Measurements from ENCODE around the gene ERC1.
A peak's percentile ranks its signal among the peaks of the same experiment; 100 is the strongest.
"Not testable (repeated sequence)": the region's sequence is repeated elsewhere in the genome, so short reads cannot be mapped to it uniquely, and the experiment has no call there.

The ERC1 gene

GRCh38 chr12:1185460-1186182 is 194.6 kb downstream of the ERC1 start:
- no peak for DNase-seq (ENCODE audit: low read depth in 2 of 2)

DNA sequence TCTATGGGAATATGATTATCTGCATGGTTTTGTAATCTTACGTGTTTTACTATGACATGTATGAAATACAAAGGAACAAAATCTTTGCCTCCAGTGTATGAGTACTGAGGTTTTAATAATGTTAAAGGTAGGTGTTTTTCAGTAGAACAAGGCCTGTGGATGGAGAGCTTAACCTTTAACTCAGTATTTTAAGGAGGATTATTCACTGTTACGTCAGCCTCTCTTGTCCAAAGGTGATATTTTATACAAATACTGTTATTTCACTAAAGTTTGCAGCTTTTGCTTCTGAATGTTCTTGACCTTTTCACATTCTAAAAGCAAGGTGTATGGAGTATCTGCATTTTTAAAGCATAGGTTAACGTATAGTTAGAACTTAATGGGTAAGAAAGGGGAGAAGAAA is 195.3 kb downstream of the ERC1 start:
- DNase-seq (ENCODE audit: low read depth in 2 of 2) = no peak

GRCh38 chr12:1188016-1188415 is 197.0 kb downstream of the ERC1 start:
- no peak for DNase-seq (ENCODE audit: low read depth in 2 of 2)

GRCh38 chr12:1189163-1189562 is 198.1 kb downstream of the ERC1 start:
- no peak for DNase-seq (ENCODE audit: low read depth in 2 of 2)

GRCh38 chr12:1195513-1195912 is 204.5 kb downstream of the ERC1 start:
- no peak for DNase-seq (ENCODE audit: low read depth in 2 of 2)

- no peak for DNase-seq (ENCODE audit: low read depth in 2 of 2)
Observed at GRCh38 chr12:1197264-1198018, 206.4 kb downstream of the ERC1 start.

- DNase-seq (ENCODE audit: low read depth in 2 of 2) = not testable (repeated sequence)
Observed at GRCh38 chr12:1198854-1199253, 207.8 kb downstream of the ERC1 start.

- no peak for DNase-seq (ENCODE audit: low read depth in 2 of 2)
Observed at GRCh38 chr12:1199700-1200099, 208.7 kb downstream of the ERC1 start.

DNA sequence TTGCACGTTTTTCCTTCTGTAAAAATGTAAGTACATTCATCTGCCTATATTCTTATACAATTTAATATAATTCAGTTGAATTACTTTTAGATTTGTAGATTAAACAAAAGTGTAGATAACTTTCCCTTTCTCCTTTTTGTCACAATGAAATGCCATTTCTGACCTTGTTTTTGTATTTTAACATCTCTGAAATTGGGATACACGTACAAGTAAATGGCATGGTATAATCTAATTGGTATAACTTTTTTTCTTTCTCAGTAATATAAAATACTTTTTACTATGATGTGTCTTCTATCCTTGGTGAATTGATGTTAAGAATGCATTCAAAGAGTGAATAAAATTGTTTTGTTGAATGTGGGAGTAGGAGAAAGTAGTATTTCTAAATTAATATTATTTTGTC is 210.0 kb downstream of the ERC1 start:
- no peak for DNase-seq (ENCODE audit: low read depth in 2 of 2)

DNA sequence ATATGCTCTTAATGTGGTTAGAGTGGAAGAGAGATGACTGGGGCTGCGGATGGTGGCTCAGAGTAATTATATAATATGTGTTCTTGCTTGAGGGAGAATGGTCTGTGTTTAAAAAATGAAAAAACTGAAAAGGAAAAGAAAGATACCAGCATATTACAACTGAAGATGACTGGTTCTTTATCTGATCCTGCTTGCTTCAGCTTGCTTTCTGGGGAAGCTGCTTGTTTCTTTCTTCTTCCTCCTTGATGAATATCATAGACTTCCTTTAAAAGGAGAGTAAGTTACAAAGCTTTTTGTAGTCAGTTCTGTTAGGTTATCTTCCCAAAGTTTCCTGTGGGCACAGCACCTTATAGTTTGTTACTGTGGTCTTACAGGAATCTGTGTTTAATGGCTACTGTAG is 210.9 kb downstream of the ERC1 start:
- DNase-seq (ENCODE audit: low read depth in 2 of 2) = no peak

- DNase-seq (ENCODE audit: low read depth in 2 of 2) = no peak
Observed at GRCh38 chr12:1203735-1204019, 212.7 kb downstream of the ERC1 start.

DNA sequence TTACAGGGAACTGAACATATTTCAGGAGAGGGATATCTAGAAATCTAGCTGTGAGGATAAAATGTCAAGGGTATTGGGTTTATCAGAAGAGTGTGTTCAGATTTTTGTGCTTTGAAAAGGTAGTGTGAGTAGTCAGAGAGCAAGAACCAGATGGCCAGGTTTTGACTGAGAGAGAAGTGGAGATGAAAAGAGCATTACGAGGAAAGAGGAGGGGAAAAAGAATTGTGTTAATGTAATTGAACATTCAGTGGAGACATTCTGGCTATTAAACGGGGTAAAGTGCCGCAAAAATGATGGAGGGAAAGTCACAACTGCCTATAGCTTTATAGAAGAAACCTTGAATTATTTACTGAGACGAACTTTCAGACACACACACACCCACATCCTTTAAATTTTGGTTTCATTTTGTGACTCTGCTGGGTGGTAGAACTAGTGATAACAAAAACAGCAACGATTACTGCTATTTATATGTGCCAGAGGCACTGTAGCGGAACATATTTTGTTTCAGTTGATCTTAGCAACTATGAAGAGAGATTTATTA is 213.6 kb downstream of the ERC1 start:
- DNase-seq (ENCODE audit: low read depth in 2 of 2) = no peak

DNA sequence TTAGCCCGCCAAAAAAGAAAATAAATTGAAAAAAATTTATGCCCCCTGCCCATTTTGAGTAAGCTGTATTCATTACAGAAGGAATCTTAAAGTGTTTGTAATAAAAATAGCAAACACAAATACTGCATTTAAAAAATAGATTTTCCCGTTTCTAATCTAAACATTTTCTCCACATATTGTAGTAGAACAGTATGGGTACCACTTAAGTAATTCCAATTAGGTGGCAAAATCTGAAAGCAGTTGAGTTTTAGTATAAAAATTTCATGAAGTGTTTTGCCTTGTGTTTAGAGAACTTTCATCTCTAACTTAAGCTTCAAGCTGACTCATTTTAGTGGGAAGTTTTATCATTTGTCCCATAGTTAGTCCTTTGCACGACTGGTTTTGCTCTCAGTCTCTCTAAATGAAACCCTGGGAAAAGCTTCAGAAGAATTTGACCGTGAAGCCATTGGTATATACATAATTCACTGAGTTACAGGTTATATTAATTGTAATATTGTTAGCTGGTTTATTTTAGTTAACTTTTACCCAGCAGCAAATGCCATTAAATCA is 214.6 kb downstream of the ERC1 start:
- DNase-seq (ENCODE audit: low read depth in 2 of 2) = no peak

DNA sequence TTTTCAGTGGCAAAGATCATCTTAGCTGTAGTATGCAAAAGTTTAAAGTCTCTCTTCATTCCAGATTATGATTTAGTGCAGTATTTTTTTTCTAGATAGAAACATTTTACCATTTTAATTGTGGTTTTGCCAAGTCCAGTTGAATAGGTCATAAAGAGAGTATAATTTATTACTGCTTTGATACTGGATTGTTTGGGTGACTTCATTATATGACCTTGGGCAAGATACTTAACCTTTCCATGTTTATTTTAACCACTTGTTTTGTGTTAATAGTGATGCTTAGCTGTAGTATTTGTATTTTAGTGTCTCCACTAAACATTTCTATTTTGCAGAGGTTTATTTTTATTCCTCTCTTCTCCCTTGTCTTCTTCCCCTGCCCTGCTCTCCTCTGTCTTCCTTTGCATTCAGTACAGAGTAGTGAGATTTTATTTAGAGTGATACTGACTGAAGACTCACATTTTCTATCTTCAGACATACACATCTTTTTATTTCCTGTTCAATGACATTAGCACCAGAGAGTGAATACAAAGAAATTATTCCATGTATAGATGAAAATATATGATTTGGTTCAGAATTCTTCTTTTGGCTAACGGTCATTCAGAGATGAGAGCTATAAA is 215.2 kb downstream of the ERC1 start:
- DNase-seq (ENCODE audit: low read depth in 2 of 2) = no peak

DNA sequence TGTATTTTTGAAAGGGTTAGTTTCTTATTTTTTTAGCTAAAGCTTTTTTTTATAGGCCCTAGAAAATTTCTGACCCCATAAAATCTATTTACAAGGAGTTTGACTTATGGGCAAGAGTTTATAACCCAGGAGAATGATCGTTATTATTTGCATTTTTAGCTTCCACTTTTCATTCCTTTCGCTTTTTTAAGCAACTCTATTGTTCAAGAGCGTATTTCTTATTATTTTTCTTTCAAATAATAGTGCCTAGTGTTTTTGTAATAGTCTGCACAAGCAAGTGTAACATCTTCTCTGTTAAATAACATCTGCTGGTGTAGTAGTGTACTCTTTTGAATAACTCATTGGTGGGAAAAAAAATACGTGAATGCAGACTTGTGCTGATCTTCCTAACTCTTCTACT is 216.3 kb downstream of the ERC1 start:
- DNase-seq (ENCODE audit: low read depth in 2 of 2) = no peak

DNA sequence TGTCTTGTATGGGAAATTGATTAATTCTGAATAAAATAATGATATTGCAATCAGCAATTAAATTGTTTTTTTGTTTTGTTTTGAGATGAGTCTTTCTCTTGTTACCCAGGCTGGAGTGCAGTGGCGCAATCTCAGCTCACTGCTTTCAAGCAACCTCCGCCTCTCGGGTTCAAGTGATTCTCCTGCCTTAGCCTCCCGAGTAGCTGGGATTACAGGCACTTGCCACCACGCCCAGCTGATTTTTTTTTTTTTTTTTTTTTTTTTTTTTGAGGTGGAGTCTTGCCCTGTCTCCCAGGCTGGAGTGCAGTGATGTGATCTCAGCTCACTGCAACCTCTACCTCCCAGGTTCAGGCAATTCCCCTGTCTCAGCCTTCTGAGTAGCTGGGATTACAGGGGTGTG is 217.7 kb downstream of the ERC1 start:
- not testable (repeated sequence) for DNase-seq (ENCODE audit: low read depth in 2 of 2)

GRCh38 chr12:1212526-1212925 is 221.5 kb downstream of the ERC1 start:
- DNase-seq (ENCODE audit: low read depth in 2 of 2) = no peak

GRCh38 chr12:1213205-1213604 is 222.2 kb downstream of the ERC1 start:
- no peak for DNase-seq (ENCODE audit: low read depth in 2 of 2)

DNA sequence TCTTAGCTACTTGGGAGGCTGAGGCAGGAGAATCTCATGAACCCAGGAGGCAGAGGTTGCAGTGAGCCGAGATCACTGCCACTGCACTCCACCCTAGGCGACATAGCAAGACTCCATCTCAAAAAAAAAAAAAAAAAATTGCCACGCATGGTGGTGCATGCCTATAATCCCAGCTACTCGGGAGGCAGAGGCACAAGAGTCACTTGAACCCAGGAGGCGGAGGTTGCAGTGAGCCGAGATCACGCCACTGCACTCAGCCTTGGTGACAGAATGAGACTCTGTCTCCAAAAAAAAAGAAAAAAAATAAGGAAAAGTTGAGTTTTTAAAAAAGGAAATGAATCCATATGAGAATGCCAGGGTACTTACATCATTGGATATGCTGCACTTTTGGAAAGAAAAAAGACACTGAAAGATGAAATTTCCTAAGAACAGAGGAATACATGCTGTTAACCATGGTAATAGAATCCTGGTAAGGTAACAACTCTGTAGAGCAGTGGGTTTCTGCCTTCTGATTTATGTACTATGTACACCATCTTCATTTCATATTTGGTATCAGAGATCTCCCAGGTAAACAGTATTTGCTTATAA is 222.7 kb downstream of the ERC1 start:
- no peak for DNase-seq (ENCODE audit: low read depth in 2 of 2)

DNA sequence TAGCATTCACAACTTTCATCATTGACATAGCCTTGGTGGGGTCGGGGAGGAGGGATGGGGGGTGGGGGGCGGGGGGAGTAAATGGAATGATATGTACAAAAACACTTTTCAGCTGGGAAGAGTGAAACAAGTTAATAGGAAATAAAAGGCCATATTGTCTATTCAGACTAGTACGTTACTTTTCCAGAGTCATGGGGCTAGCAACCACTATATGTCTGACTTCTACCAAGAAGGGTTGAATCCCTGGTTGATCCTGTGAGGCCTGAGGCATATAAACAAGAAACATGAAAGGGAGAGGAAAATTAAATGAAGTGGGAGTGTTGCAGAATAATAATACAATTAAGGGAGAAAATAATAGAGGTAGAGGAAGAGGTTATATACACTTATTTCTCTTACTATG is 225.5 kb downstream of the ERC1 start:
- DNase-seq (ENCODE audit: low read depth in 2 of 2) = no peak

DNA sequence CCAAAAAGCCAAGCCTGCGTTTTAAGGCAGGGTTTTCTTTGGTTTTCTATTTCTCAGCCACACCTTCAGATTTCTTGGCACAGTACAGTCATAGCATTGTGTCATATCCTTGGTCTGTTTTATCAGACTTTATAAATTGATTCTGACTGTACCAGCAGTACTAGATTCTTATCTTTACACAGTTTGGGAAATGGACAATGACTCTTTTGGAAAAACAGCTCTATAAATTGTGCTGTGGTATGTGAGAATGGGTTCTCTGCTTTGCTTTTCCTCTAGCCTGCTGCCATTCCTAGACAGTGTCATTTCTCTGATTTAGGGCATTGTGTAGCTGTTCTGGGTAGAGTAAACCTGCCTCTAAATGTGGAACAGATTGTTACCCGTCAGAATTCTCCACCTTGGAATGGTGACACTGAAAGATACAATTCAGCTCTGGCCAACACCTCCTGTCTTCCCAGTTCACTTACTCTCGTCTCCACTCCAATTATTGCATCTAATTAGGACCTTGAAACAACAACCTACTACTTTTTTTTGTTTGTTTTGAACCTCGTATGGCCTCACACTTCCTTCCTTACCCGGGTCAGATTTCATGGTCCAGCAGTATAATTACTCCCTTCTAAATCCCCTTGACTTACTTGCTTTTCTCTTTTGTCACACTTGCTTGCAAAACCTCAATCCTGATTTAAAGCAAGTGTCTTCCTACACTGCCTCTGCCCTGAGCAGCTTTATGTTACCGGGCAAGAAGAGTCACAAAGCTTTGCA is 226.3 kb downstream of the ERC1 start:
- peak; percentile 25 to 28 for DNase-seq (ENCODE audit: low read depth in 2 of 2)

DNA sequence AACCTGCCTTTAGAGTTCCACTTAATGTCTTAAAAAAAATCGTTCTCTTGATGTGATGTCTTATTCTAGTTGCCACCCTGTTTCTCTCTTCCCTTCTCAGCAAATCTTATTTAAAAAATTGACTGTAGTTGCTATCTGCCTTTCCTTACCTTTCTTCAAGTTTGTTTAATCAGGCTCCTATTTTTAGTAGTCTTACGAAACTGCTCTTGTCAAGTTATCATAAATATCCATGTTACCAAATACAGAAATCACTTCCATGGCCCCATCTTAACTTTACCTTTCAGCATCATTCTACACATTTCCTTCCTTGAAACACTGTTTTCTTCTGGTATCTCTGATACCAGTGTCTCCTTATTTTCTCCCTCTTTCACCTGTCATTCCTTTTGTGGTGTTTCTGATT is 227.3 kb downstream of the ERC1 start:
- no peak for DNase-seq (ENCODE audit: low read depth in 2 of 2)

Measured in fibroblast of skin of left quadriceps (primary cell).